ENCODE data around the gene CAMK2D.

Gene CAMK2D

GRCh38 chr4:113718252-113718651, 43.3 kb downstream of the CAMK2D start:
- no peak for ATAC-seq
- TF ChIP-seq ZNF565 (CRISPR knock-in tag; conservative IDR thresholded peaks at IDR 0.05; ENCODE audit: low read depth) (no peak), CREB5 (CRISPR knock-in tag; IDR thresholded peaks at IDR 0.05; ENCODE audit: low read depth) (no peak), RARB (CRISPR knock-in tag; IDR thresholded peaks at IDR 0.05) (no peak), ARNTL (CRISPR knock-in tag; IDR thresholded peaks at IDR 0.05; ENCODE audit: borderline replicate concordance, low read depth) (no peak), BACH2 (CRISPR knock-in tag; IDR thresholded peaks at IDR 0.05; ENCODE audit: borderline replicate concordance) (no peak), TCF4 (CRISPR knock-in tag; IDR thresholded peaks at IDR 0.05; ENCODE audit: borderline replicate concordance) (no peak), ZNF8 (CRISPR knock-in tag; IDR thresholded peaks at IDR 0.05) (no peak), POU6F1 (CRISPR knock-in tag; IDR thresholded peaks at IDR 0.05; ENCODE audit: borderline replicate concordance, low read depth) (no peak), ZFP30 (CRISPR knock-in tag; IDR thresholded peaks at IDR 0.05) (no peak), SNAI2 (CRISPR knock-in tag; IDR thresholded peaks at IDR 0.05) (no peak)

GRCh38 chr4:113711883-113712662, 49.5 kb downstream of the CAMK2D start:
- TF ChIP-seq ARNTL (CRISPR knock-in tag; IDR thresholded peaks at IDR 0.05; ENCODE audit: borderline replicate concordance, low read depth), result no peak
- TF ChIP-seq ZFP3 (CRISPR knock-in tag; IDR thresholded peaks at IDR 0.05), result no peak
- TF ChIP-seq ZFP30 (CRISPR knock-in tag; IDR thresholded peaks at IDR 0.05), result no peak
- no peak for TF ChIP-seq RARB (CRISPR knock-in tag; IDR thresholded peaks at IDR 0.05)
- TF ChIP-seq OSR1 (CRISPR knock-in tag; IDR thresholded peaks at IDR 0.05), result no peak
- no peak for TF ChIP-seq ISL1 (CRISPR knock-in tag; IDR thresholded peaks at IDR 0.05)
- no peak for TF ChIP-seq SNAI2 (CRISPR knock-in tag; IDR thresholded peaks at IDR 0.05)
- no peak for TF ChIP-seq PPARA (CRISPR knock-in tag; IDR thresholded peaks at IDR 0.05; ENCODE audit: borderline replicate concordance)
- no peak for TF ChIP-seq CSDC2 (CRISPR knock-in tag; IDR thresholded peaks at IDR 0.05)
- no peak for TF ChIP-seq ZNF8 (CRISPR knock-in tag; IDR thresholded peaks at IDR 0.05)
- TF ChIP-seq CSRNP3 (CRISPR knock-in tag; IDR thresholded peaks at IDR 0.05), result no peak
- TF ChIP-seq ZNF70 (CRISPR knock-in tag; IDR thresholded peaks at IDR 0.05), result no peak
- TF ChIP-seq TSHZ2 (CRISPR knock-in tag; IDR thresholded peaks at IDR 0.05), result no peak
- TF ChIP-seq ZNF565 (CRISPR knock-in tag; conservative IDR thresholded peaks at IDR 0.05; ENCODE audit: low read depth), result no peak
- no peak for TF ChIP-seq TOX (CRISPR knock-in tag; IDR thresholded peaks at IDR 0.05; ENCODE audit: borderline replicate concordance)
- no peak for TF ChIP-seq PATZ1 (CRISPR knock-in tag; IDR thresholded peaks at IDR 0.05; ENCODE audit: borderline replicate concordance)
- no peak for TF ChIP-seq POU6F1 (CRISPR knock-in tag; IDR thresholded peaks at IDR 0.05; ENCODE audit: borderline replicate concordance, low read depth)
- ATAC-seq, result no peak
